GM12878 (cell line): ENCODE data around the gene CD48. TPM values are rescaled to one million over a fixed set of nuclear protein-coding genes. Genes with fewer than 3 reads are reported as not detected.

Source experiments
- BHLHE40 ChIP-seq, 2 experiments: fragments of 450-650 bp in 1 of 2; IDR thresholded peaks; 2 replicates each; pipeline ENCODE4 v1.6.1; 2011 to 2017; ENCODE audit warnings: low read depth in 2 of 2, borderline replicate concordance in 1 of 2, improper control_type of control experiment in 1 of 2, low read length in 1 of 2, mild to moderate bottlenecking in 1 of 2
- CREB1 ChIP-seq: IDR thresholded peaks from 2 replicates; pipeline ENCODE4 v1.6.1; 2012; ENCODE audit warnings: low read depth, mild to moderate bottlenecking, inconsistent platforms
- E4F1 ChIP-seq: fragments of 450-650 bp; IDR thresholded peaks from 2 replicates; pipeline ENCODE4 v1.6.1; 2018; ENCODE audit warnings: borderline replicate concordance, mild to moderate bottlenecking; ENCODE audit not compliant: partially characterized antibody
- EP300 ChIP-seq, 2 experiments: fragments of 150-350 bp in 1 of 2; IDR thresholded peaks; 2 replicates each; pipeline ENCODE4 v1.6.1; 2011 to 2012; ENCODE audit warnings: low read depth in 2 of 2, low read length in 2 of 2, borderline replicate concordance in 1 of 2, improper control_type of control experiment in 1 of 2, inconsistent platforms in 1 of 2; ENCODE audit not compliant: control insufficient read depth in 1 of 2
- FOXM1 ChIP-seq: IDR thresholded peaks from 2 replicates; pipeline ENCODE4 v1.6.1; 2012; ENCODE audit warnings: low read depth, mild to moderate bottlenecking, inconsistent platforms, low read length, moderate library complexity
- MEF2B ChIP-seq: fragments of 450-650 bp; IDR thresholded peaks from 2 replicates; pipeline ENCODE4 v1.6.1; 2018; ENCODE audit warnings: mild to moderate bottlenecking, moderate library complexity; ENCODE audit not compliant: partially characterized antibody, poor library complexity, severe bottlenecking
- NBN ChIP-seq: fragments of 450-650 bp; IDR thresholded peaks from 2 replicates; pipeline ENCODE4 v1.6.1; 2016
- NR2F1 ChIP-seq: fragments of 450-650 bp; conservative IDR thresholded peaks from 2 replicates; pipeline ENCODE4 v1.6.1; 2017; ENCODE audit warnings: mild to moderate bottlenecking
- REST ChIP-seq: IDR thresholded peaks from 2 replicates; pipeline ENCODE4 v1.6.1; 2012; ENCODE audit warnings: mild to moderate bottlenecking, low read depth, low read length
- TCF12 ChIP-seq: IDR thresholded peaks from 2 replicates; pipeline ENCODE4 v1.6.1; 2011; ENCODE audit warnings: low read depth, mild to moderate bottlenecking, low read length
- TCF7 ChIP-seq: IDR thresholded peaks from 2 replicates; pipeline ENCODE4 v1.6.1; 2014; ENCODE audit warnings: antibody characterized with exemption, borderline replicate concordance
- YY1 ChIP-seq: IDR thresholded peaks from 2 replicates; pipeline ENCODE4 v1.6.1; 2011; ENCODE audit warnings: low read depth, mild to moderate bottlenecking, low read length
- ZNF24 ChIP-seq: fragments of 450-650 bp; IDR thresholded peaks from 2 replicates; pipeline ENCODE4 v1.6.1; 2017; ENCODE audit warnings: antibody characterized with exemption, mild to moderate bottlenecking
- ZNF622 ChIP-seq: fragments of 450-650 bp; IDR thresholded peaks from 2 replicates; pipeline ENCODE4 v1.6.1; 2017; ENCODE audit warnings: mild to moderate bottlenecking, inconsistent platforms
- polyA plus RNA-seq, 11 experiments: library from polyadenylated mRNA; depleted of rRNA in 4 of 11; unstranded in 6 of 11; stranded (reverse) in 5 of 11; fragments of >200 nt; fragmentation: Nextera tagmentation in 4 of 11; fragmentation: Illumina TruSeq in 1 of 11; extraction: Ambion mirVana in 4 of 11; extraction: Trizol in 1 of 11; gene quantifications; 1 replicate in 1 of 11; 2 replicates in 10 of 11; pipeline versions ENCODE4 v1.2.1 to v1.2.3, GENCODE V29; 2011 to 2016; ENCODE audit warnings: inconsistent platforms in 2 of 11, missing spikeins in 2 of 11, low read depth in 1 of 11
- total RNA-seq, 4 experiments: library from RNA; depleted of rRNA in 3 of 4; stranded (reverse); fragments of >200 nt in 3 of 4; fragmentation: Illumina TruSeq in 1 of 4; extraction: Trizol in 1 of 4; gene quantifications; 2 replicates each; pipeline versions ENCODE4 v1.2.1 to v1.2.3, GENCODE V29; 2013 to 2021
- TF ChIP-seq, protein P1 (sequence below): fragments of 450-650 bp; IDR thresholded peaks from 2 replicates; pipeline ENCODE4 v1.6.1; 2017; ENCODE audit warnings: mild to moderate bottlenecking, moderate library complexity
- TF ChIP-seq, protein P2 (sequence below): IDR thresholded peaks from 2 replicates; pipeline ENCODE4 v1.6.1; 2011; ENCODE audit warnings: borderline replicate concordance, low read depth, mild to moderate bottlenecking, moderate library complexity, low read length; ENCODE audit not compliant: insufficient read depth, poor library complexity, severe bottlenecking

The CD48 gene
- total and polyA plus RNA-seq, 10 of the 15 experiments (the other 5 are each of a cell fraction or from before 2014, with no cell fraction given): 302 to 1,315 (median 430) TPM

DNA sequence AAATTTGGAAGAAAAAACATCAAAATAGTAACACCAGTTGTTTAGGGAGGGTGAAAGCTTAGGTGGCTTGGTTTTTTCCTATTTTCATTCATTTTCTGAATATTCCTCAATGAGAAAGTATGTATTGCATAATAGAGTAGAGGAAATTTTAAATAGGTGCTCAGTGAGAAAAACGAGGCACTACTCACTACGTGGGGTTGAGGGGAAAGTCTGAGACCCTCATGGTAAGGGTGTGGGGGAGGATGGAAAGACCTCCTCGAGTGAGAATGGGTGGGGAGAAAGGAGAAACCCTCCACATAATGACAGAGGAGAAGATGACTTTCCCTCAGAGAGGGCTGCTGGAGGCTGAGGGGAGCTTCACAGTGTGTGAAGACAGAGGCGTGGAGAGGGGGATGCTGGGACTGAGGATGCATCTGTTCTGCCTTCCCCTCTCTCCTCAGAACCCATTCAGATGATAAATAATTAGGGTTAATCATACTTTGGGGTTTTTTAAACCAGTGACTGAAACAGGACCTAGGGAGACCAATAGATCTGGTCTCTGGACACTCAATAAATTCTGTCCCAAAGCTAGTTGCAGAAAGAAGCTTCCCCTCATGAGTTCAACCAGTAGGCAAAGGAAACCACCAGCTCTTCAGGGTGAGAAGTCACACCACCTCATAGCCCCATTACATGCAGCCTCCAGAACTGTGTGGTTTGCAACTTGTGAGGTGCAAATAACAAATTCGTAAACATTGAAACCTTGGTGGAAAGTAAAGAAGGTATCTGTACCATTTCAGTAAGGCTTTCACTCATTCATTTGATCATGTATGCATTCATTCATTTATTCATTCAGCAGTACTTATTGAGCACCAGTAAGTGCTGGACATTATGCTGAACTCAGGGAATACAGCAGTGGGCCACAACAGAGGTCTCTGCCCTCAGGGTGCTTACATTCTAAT is 44.6 kb upstream of the CD48 start (continued):
- TF ChIP-seq, protein P1, sequence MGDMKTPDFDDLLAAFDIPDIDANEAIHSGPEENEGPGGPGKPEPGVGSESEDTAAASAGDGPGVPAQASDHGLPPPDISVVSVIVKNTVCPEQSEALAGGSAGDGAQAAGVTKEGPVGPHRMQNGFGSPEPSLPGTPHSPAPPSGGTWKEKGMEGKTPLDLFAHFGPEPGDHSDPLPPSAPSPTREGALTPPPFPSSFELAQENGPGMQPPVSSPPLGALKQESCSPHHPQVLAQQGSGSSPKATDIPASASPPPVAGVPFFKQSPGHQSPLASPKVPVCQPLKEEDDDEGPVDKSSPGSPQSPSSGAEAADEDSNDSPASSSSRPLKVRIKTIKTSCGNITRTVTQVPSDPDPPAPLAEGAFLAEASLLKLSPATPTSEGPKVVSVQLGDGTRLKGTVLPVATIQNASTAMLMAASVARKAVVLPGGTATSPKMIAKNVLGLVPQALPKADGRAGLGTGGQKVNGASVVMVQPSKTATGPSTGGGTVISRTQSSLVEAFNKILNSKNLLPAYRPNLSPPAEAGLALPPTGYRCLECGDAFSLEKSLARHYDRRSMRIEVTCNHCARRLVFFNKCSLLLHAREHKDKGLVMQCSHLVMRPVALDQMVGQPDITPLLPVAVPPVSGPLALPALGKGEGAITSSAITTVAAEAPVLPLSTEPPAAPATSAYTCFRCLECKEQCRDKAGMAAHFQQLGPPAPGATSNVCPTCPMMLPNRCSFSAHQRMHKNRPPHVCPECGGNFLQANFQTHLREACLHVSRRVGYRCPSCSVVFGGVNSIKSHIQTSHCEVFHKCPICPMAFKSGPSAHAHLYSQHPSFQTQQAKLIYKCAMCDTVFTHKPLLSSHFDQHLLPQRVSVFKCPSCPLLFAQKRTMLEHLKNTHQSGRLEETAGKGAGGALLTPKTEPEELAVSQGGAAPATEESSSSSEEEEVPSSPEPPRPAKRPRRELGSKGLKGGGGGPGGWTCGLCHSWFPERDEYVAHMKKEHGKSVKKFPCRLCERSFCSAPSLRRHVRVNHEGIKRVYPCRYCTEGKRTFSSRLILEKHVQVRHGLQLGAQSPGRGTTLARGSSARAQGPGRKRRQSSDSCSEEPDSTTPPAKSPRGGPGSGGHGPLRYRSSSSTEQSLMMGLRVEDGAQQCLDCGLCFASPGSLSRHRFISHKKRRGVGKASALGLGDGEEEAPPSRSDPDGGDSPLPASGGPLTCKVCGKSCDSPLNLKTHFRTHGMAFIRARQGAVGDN: 0 out of 2 replicates have a peak, but pooled peaks have one; percentile 40
- no peak for TF ChIP-seq TCF7
- TF ChIP-seq MEF2B: peak; percentile 47
- TF ChIP-seq NR2F1: peak; percentile 71
- TF ChIP-seq CREB1: peak; percentile 10; the same call in 1 of the 2 replicates
- peak; percentile 98 for TF ChIP-seq ZNF24
- TF ChIP-seq E4F1: no peak
- peak; percentile 76 to 88; a peak in 3 of 4 replicates for TF ChIP-seq BHLHE40 (IDR thresholded peaks at IDR 0.05; ENCODE audit: borderline replicate concordance in 1 of 2, low read depth in 2 of 2, low read length in 1 of 2)
- TF ChIP-seq, protein P2, sequence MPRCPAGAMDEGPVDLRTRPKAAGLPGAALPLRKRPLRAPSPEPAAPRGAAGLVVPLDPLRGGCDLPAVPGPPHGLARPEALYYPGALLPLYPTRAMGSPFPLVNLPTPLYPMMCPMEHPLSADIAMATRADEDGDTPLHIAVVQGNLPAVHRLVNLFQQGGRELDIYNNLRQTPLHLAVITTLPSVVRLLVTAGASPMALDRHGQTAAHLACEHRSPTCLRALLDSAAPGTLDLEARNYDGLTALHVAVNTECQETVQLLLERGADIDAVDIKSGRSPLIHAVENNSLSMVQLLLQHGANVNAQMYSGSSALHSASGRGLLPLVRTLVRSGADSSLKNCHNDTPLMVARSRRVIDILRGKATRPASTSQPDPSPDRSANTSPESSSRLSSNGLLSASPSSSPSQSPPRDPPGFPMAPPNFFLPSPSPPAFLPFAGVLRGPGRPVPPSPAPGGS: no peak
- TF ChIP-seq ZNF622: no peak
- no peak for TF ChIP-seq YY1
- TF ChIP-seq EP300 (IDR thresholded peaks at IDR 0.05; ENCODE audit: borderline replicate concordance in 1 of 2, control insufficient read depth in 1 of 2, low read depth in 2 of 2, low read length in 2 of 2): peak; percentile 32 to 43; a peak in 1 of 4 replicates
- peak; percentile 8; the same call in 1 of the 2 replicates for TF ChIP-seq FOXM1
- no peak for TF ChIP-seq REST
- TF ChIP-seq NBN: no peak
- TF ChIP-seq TCF12: 0 out of 2 replicates have a peak, but pooled peaks have one; percentile 1
